Stimulated activated CD4-positive, alpha-beta T cell treated with anti-CD3 and anti-CD28 coated beads, Interleukin-12 subunit alpha, Interleukin-12 subunit beta, amount 100 ng/mL, for 4 hours (primary cell): ENCODE data around the gene WBP2.
A peak's percentile ranks its signal among the peaks of the same experiment; 100 is the strongest.

Experiments
- DNase-seq: peaks from one replicate; pipeline ENCODE4 v3.0.0-alpha.2; 2020

WBP2 gene

GRCh38 chr17:75855310-75856061 lies at the start of gene WBP2:
Gene WBP2, minus strand, starts transcription at chr17:75855335. Its CDS starts 38 bp downstream, at chr17:75855297.
- DNase-seq: peak; percentile 93

DNA sequence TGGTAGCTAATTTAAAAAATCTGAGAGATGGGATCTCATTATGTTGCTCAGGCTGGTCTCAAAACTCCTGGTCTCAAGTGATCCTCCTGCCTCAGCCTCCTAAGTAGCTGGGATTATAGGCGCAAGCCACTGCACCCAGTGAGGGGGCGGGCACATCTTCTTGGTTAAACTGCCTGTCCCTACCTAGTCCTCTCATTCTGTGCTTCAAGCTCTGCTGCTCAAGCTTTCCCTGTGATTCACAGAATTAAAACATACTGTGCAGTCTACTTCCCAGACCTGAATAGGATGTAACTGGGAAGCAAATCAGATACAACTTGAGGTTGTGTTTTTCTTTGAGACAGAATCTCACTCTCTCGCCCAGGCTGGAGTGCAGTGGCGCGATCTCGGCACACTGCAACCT lies 47.3 kb upstream of the WBP2 start:
- DNase-seq: no peak

DNA sequence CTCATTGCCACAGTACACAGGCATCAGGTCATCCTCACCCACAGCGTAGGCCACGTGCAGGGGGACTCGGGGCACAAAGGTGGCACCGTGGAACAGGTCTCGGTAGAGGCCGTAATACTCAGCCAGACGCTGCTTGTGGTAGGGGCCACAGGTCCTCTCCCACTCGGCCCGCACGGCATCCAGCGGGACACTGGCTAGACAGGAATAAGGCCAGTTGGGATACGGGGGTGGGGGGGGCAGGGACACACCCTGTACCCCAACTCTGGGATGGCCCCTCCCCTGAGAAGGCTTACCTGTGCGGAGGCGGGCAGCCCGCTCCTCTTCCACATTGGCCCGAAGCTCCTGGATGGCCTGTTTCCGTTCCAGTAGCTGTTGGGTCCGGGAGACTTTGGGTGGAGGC lies 46.6 kb upstream of the WBP2 start:
- DNase-seq: no peak

DNA sequence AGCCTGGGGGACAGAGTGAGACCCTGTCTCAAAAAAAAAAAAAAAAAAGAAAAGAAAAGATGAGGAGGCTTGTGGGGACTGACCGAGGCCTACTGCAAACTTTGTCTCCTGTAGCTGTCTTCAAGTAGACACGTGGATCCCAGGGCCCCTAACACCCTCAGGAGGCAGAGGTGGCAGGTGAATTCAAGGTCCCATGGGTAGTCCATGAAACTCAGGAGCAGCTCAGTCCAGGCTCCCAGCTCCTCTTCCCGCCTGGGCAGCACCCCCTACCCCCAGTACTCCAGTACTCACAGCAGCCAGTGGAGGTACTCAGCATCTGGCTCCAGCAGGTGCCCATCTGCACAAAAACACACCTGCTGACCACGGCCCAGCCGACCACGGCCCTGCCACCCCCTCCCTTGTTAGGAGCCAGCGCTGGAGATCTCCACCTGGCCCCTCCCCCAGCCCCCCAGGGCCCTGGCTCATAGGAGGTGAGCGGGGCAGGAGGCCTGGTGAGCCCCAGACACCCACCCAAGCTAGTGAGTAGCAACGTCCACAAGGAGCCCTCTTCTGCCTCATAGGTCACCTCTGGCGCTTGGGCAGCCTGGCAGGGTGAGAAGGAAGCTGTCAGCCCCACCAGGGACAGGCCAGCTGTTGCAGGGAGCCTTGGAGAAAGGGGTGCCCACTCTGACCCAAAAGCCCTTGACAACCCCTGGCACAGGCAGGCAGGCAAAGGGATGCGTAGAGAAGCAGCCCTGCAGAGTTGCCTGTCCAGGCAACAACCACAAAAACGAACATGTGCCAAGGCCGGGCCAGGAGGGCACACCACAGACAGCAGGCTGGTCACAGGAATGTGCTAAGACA lies 45.8 kb upstream of the WBP2 start:
- no peak for DNase-seq

DNA sequence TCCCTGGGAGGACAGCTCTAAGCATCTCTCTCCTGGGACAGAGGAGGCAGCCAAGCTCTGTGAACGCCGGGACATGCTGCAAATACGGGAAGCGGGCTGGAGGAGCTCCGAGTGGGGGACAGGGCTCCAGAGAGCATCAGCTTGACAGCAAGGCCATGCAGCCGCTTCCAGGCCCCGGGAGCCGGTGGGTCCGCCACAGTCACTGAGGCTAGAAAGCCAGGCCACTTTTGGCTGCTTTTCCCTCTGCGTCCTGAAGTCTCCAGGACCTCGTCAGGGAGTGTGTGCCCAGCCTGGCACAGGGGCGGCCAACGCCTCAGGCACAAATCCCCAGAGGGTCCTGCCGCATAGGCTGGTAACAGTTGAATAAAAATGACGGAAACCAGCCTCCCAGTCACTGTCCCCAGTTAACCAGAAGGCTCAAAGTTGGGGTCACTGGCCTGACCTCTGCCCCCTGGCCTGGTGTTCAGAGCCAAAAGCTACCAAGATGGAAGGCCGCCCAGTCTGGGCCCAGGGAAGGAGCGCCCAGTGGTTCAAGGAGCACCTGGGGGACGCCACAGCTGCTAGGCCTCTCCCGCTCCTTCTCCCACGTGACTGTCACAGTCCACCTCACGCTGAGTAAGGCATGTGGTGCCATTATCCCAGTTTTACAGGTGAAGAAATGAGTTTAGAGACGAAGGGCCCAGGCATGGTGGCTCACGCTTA lies 44.8 kb upstream of the WBP2 start:
- DNase-seq: no peak

DNA sequence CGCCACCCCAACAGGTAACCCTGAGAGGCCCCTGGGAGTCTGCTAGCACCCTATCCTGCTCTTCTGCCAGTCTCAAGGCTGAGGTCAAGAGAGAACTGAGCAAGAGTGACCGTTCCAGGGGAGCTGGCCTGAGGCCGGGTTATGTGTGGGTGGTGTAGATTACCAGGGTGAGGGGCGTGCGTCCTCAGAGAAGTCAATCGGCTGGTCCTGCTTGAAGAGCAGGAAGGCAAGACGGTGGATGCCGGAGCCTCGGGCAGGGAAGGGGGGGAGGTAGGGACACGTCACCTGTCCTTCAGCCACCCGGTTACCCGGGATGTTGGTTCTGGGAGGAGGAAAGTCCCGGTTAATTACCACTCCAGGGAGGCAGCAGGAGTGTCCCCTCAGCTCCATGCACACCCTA lies 44.2 kb upstream of the WBP2 start:
- DNase-seq: no peak

DNA sequence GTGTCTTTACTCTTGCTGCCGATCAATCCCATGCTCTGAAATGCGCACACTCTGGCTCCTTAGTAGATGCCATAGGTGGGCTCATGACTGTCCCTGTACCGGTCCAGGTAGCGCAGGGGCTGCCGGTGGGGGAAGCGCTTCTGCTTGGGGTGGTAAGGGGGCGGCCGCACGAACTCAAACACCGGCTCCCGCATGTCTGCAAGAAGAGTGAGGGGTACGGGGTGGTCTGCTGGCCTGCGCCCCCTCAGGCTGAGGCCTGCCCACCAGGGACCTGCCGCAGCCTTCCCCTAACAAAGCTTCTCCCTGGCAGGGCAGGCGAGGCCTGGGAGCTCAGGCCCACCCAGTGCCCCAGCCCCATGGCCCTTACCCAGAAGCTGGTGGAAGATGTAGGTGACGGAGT lies 43.7 kb upstream of the WBP2 start:
- no peak for DNase-seq

DNA sequence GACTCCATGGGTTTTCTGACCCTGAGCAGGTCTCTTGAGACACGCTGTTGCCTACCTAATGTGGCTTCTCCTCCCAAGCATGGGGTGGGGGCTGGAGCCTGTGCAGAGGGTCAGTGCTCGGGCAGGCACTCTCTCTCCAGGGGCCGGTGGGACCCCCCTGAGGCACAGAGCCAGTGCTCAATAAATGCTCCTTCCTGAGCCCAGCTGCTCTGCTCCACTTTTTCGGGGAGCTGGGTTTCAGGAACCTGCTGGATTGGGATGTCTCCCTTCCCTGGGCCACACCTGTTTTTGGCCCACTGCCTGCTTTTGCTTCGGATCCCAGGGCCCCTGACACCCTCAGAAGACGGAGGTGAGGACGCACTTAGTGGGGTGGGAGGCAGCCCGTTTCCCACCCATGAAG lies 42.9 kb upstream of the WBP2 start:
- no peak for DNase-seq

DNA sequence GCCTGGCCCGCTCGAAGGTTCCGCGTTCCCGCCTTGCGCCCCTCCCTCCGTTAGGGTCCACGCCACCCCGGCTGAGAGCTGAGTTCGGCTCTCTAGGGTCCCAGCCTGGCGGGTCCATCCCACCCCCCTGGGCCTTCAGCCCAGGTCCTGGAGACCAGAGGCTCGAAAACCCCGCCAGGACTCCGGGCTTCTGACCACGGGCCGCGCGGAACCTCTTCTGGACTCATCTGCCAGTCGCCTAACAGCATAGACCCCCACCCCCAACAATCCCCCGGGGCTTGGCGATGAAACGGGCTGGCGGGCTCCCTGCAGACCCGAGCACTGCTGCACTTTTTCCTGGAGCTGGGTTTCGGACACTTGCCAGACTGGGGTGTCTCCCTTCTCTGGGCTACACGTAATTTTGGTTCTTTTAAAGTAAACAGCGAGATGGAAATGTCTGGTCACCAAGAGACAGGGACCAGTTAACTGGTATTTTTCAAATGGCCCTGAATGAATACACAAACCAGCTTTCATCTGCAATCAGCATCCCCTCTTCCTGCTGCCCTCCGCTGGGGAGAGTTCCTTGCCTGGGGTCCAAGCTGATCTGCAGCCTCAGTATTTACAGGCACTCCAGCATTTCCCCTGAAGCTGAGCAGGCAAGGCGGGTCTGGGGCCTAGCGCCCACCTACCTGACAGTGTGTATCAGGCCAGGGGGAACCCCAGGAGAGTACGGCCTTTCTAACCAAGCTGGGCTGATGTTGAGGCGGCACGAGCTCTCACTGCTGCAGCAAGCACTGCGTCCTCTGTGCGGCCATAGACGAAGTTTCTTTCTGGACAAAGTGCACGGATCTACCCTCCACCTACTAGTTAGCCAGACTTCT lies 42.3 kb upstream of the WBP2 start:
- no peak for DNase-seq

DNA sequence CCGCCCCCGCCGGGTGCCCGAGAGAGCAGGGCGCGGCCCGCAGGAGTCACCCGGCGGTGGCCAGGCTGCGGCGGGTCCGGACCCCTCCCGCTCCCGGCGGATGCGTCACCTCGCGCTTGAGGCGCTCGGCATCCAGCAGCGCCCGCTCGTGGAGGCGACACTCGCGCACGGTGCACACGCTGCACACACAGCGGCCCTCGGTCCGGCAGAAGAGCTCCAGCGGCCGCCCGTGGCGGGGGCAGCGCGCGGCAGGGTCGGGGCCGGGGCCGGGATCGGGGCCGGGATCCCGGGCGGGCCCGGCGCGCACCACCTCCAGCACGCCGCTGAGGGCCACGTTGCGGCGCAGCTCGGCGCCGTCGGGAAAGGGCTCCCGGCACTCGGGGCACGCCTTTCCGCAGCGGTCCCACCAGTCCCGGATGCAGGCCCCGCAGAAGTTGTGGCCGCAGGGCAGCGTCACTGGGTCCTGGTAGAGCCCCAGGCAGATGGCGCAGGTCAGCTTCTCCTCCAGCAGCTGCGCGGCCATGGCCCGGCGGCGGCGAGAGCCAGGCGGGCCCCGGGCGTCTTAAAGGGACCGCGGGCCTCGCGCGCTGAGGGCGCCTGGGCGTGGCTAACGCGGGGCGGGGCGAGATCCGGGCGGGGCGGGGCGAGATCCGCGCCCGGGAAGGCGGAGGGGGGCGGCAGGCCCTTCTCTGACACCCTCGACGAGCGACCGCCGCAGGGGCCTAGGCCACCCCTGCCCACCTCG lies 41.5 kb upstream of the WBP2 start, which contains the start of gene TRIM65:
Gene TRIM65 (minus strand): TSS at position 537 of the 745 bp plus-strand sequence. CDS start 14 bp downstream, at position 523.
- peak; percentile 81 for DNase-seq

DNA sequence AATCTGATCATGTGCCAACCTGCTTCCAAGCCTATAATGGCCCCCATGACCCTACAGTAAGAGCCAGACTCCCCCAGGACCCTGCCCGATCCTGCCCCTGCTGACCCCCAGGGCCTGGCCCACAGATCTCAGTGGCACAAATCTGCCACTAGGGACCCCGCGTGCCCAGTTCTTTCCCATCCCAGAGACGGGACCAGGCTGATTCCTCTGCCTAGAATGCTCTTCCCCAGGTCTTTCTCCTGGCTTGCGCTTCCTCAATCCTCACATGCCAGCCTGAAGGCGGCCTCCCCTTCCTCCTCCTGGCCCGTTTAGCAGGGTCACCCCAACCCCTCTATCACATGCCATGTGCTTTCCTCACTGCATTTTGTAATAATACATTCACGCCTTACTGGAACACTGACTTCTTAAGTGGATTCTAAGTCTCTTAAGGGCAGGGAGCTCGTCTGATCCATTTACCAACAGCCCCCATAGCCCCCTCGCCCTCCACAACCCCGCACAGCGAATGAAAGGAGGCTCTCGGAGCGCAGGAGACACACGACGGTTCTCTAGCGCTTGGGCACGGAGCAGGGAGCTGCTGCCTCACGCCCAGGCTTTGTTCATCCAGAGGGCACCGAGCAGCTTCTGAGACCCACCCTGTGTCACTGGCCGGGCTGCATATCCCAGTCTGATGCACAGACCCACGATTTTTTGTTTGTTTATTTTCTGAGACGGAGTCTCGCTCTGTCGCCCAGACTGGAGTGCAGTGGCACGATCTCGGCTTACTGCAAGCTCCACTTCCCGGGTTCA lies 40.4 kb upstream of the WBP2 start:
- no peak for DNase-seq

DNA sequence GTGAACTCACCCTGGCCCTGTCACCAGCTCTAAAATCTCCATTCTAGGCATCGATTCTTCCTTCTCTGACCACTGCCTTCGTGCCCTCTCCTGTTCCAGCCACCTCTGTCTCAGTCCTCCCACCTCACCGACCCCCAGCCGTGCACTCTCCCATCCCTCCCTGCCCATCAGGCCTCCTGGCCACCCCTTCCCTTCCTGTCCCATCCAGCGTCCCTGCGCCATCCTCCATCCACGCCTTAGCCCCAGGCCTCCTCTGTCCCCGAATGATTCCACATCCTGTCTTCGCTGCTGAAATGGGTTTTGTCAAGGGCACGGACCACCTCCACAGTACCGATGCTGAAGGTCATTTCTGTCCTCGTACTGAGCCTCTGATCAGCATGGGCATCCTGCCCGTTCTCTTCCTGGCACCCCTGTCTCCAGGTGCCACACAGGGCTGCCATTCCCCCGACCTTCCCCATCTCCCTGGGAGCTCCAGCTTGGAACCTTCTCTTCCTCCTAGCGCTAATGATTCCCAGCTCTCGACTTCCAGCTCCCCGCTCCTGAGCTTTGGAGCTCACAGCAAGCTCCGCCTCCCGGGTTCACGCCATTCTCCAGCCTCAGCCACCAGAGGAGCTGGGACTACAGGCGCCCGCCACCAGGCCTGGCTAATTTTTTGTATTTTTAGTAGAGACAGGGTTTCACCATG lies 39.1 kb upstream of the WBP2 start:
- DNase-seq: no peak

DNA sequence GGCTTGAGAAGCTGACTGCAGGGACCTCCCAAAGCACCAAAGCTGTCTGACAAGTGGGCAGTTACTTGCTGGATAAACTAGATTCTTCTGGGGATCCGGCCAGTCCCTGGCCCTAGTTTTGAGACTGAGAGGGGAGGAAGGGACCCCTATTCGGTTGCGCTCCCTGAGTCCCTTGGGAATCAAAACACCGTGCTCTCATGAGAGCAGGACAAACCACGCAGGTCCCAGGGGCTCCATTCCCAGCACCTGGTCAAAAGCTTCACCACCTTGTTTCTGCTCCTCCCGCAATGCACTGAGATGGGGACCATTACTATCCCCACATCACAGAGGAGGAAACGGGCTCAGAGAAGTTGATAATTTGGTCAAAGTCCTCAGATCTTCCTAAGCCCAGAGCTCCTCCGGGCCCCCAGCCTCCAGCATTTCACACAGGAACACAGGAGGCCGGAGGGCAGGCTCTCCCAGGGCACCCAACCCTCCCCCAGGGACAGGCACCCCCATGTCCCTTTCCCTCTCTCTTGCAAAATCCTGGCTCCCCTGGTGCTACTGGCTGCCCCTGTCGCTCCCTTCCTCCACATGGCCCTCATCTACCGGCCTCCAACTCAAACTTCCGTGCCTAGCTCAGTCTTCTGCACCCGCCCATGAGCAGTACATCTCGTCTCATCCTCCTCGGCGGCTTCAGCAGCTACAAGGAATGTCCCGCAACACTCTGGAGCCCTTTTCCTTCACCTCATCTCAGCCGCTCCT lies 38.3 kb upstream of the WBP2 start:
- DNase-seq: no peak

DNA sequence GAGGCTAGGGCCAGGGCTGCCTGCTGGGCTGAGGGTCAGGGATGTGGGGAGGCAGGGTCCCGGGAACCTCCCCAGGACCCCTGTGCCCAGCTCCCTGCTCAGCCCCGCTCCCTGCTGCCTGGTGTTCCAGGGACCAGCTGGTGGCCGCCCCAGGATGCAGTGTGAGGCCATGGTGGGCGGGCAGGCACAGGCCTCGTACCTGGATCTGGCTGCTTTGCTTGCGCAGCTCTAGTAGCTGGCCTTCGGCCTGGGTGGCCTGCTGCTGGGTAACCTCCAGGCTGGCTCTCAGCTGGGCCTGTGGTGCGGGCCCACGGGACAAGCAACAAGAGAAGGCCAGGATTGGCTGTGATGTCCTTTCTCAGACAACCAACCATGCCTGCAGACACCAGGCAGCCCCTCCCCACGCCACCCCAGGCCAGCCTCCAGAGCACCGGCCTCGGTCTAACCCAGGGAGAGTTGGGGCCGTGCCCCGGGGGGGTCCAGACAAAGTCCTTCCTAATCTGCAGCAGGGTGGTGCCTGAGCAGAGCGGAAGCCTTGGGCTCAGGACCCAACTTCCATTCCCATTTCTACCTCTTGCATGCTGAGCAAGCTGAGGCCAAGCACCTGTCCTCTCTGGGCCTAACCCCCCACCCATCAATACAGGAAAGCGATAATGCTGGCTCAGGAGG lies 37.6 kb upstream of the WBP2 start:
- no peak for DNase-seq

DNA sequence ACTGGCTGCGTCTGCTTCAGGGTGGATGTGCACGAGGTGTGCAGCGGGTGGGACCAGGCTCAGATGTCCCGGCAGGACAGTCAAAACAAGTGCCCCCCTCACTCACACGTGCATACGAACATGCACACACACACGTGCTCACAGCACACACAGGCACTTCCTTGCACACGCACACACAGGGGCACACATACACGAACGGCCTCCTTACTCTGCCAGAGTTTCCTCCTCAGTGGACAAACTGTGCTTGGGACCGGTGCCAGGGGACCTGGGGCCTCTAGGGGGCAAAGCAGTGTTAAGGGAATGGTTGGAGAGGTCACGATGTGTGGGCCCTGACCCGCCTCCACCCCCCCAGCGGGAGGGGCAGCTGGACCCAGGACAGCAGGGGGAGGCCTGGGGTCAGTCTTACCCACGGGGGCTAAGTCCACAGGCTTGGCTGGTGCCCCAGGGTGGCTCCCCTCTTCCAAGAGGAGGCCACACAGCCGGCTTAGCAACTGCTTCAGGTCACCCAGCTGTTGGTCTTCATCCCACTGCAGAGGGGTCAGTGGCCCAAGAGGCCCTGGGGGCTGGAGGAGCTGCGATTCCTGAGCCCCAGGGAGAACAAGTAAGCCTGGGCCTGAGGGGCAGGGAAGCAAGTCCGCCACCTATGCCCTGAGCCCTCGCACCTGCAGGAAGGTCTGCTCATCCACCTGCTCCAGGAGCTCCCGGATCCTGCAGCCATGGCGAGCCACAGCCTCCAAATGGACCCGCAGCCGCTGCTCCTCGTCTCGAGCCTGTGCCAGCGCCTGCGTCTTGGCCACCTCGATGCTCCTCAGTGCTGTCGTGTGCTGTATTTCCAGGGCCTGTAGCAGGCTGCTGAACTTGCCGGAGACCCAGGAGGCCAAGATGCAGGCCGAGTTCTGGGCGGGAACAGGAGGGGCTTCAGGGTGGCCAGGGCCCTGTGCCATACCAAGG lies 36.7 kb upstream of the WBP2 start:
- DNase-seq: no peak

DNA sequence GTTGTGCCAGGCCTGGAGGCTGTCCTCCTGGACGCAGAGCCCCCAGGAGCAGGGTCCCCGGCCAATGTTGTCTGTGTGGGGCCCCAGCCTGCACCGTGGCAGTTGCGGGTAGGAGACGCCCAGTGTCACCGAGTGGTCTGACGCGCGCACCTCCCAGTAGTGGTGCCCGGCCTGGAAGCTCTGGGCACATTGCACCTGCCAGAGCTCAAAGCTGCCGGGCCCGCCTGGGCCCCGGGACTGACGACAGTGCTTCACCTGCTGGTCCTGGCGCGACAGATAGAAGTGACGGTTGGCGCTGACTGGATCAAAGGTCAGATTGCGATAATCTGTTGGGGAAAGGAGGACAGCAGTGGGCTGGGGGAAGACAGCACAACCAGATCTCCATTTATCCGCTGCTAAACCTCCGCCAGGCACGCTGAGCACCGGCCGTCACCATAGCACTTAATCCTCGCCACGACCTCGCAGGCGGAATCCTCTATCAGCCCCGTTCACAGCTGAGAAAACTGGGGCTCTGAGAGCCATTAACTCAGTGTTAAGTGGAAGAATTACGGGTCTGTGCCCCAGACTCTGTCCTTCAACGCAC lies 36.0 kb upstream of the WBP2 start:
- no peak for DNase-seq

DNA sequence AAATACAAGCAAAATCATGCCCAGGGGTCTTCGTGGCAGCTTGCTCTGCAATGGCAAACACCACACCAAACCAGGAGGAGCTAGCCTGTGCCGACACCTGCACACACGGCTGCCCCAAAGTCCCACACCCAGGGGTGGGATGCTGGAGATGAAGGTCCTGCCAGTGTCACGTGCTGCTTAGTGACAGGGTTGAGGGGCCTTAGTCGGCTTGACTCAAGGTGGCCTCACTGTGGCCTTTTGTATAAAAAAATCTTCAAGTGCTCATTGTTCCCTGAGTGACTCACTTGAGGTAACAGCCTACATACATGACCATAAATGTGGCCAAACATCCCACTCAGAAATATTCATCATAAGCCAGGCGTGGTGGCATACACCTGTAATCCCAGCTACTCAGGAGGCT lies 34.3 kb upstream of the WBP2 start:
- DNase-seq: no peak
